GM12878 (cell line): Measurements from ENCODE around the gene RASSF6. TPM values are rescaled to one million over a fixed set of nuclear protein-coding genes. Genes with fewer than 3 reads are reported as not detected.
A peak's percentile ranks its signal among the peaks of the same experiment; 100 is the strongest.

ENCODE experiments used
- ATAC-seq: fragments of 200-7000 bp; cut with Tn5 transposase; 3 replicates; pipeline ENCODE4 v1.9.1; 2020; ENCODE audit warnings: mild to moderate bottlenecking, moderate library complexity
- BruUV-seq: library from RNA; stranded (reverse); fragments of 400-500 nt; replicated peaks from 2 replicates; lab custom pipeline; 2021; lab: Mats Ljungman, UMichigan
- CTCF ChIA-PET: fragments of 300-600 bp; sonication (Branson Sonifier 250); formaldehyde crosslinking; extraction: SDS; loops from one replicate; lab custom pipeline; 2021; ENCODE audit warnings: inconsistent platforms; lab: Yijun Ruan, JAX
- POLR2A ChIA-PET: fragments of 350-600 bp; formaldehyde crosslinking; extraction: SDS; loops from one replicate; lab custom pipeline; 2021; ENCODE audit warnings: inconsistent platforms; lab: Charles Lee
- RAD21 ChIA-PET: fragments of 300-600 bp; sonication (Branson Sonifier 250); formaldehyde crosslinking; loops from one replicate; lab custom pipeline; 2023; ENCODE audit warnings: antibody characterized with exemption; ENCODE audit not compliant: unreplicated experiment; lab: Charles Lee
- SMC1A ChIA-PET: fragments of 300-600 bp; sonication (Branson Sonifier 250); formaldehyde crosslinking; loops from one replicate; lab custom pipeline; 2023; ENCODE audit not compliant: unreplicated experiment, uncharacterized antibody; lab: Charles Lee
- DNase-seq: peaks from one replicate; pipeline ENCODE4 v3.0.0-alpha.2; 2011; ENCODE audit warnings: low read depth, low spot score
- FAIRE-seq: peaks from 3 replicates; lab custom pipeline; 2011; peaks lifted over from hg19 to GRCh38; lab: Jason Lieb, UNC
- H2AFZ ChIP-seq: 2 replicates; pipeline ENCODE4 v1.6.0; 2011; ENCODE audit warnings: low read depth, low read length, control low read depth; ENCODE audit not compliant: control insufficient read depth
- H3K27ac ChIP-seq: 2 replicates; pipeline ENCODE4 v1.5.1; 2011; ENCODE audit warnings: control low read depth; ENCODE audit not compliant: control insufficient read depth, insufficient read depth
- H3K27me3 ChIP-seq, 2 experiments: replicated peaks in 1 of 2; 2 replicates each; pipeline versions ENCODE4 v1.6.0 to v1.6.1; 2011; ENCODE audit warnings: low read length in 1 of 2; ENCODE audit not compliant: control insufficient read depth in 2 of 2, insufficient read depth in 2 of 2
- H3K36me3 ChIP-seq, 2 experiments: 2 replicates each; pipeline ENCODE4 v1.5.1; 2011; ENCODE audit warnings: low read length in 1 of 2; ENCODE audit not compliant: control insufficient read depth in 2 of 2, insufficient read depth in 2 of 2
- H3K4me1 ChIP-seq: 2 replicates; pipeline ENCODE4 v1.6.1; 2011; ENCODE audit warnings: mild to moderate bottlenecking, low read length, moderate library complexity, mixed read lengths; ENCODE audit not compliant: control insufficient read depth, insufficient read depth
- H3K4me2 ChIP-seq: 2 replicates; pipeline ENCODE4 v1.6.0; 2011; ENCODE audit warnings: control low read depth; ENCODE audit not compliant: control insufficient read depth, insufficient read depth
- H3K4me3 ChIP-seq: fragments of 200-600 bp; sonication (generic); 2 replicates; pipeline ENCODE4 v1.5.1; 2016
- H3K79me2 ChIP-seq: 2 replicates; pipeline ENCODE4 v1.6.0; 2011; ENCODE audit warnings: low read length; ENCODE audit not compliant: control insufficient read depth, insufficient read depth
- H3K9ac ChIP-seq: 2 replicates; pipeline ENCODE4 v1.8.0; 2011; ENCODE audit warnings: low read length, control low read depth, mixed read lengths; ENCODE audit not compliant: control insufficient read depth, insufficient read depth
- H3K9me3 ChIP-seq: replicated peaks from 3 replicates; pipeline ENCODE4 v1.5.1; 2011; ENCODE audit warnings: mild to moderate bottlenecking, low read length; ENCODE audit not compliant: control insufficient read depth, insufficient read depth
- H4K20me1 ChIP-seq: 2 replicates; pipeline ENCODE4 v1.6.0; 2011; ENCODE audit not compliant: control insufficient read depth, insufficient read depth
- BCL11A ChIP-seq: IDR thresholded peaks from 2 replicates; pipeline ENCODE4 v1.6.1; 2011; ENCODE audit warnings: low read depth, low read length
- FOS ChIP-seq: IDR thresholded peaks from 3 replicates; pipeline ENCODE4 v1.6.1; 2011; ENCODE audit warnings: borderline replicate concordance; ENCODE audit not compliant: insufficient read length; ENCODE audit errors: extremely low read depth
- JUNB ChIP-seq: IDR thresholded peaks from 2 replicates; pipeline ENCODE4 v1.6.1; 2016; ENCODE audit warnings: antibody characterized with exemption, mild to moderate bottlenecking
- LARP7 ChIP-seq: fragments of 450-650 bp; IDR thresholded peaks from 2 replicates; pipeline ENCODE4 v1.6.1; 2017; ENCODE audit warnings: mild to moderate bottlenecking
- NFYA ChIP-seq: IDR thresholded peaks from 2 replicates; pipeline ENCODE4 v1.6.1; 2011; ENCODE audit warnings: low read depth, mild to moderate bottlenecking, low read length, improper control_type of control experiment, borderline replicate concordance
- NR2C1 ChIP-seq: fragments of 450-650 bp; IDR thresholded peaks from 2 replicates; pipeline ENCODE4 v1.6.1; 2017; ENCODE audit warnings: antibody characterized with exemption, mild to moderate bottlenecking, moderate library complexity
- RAD51 ChIP-seq: fragments of 450-650 bp; IDR thresholded peaks from 2 replicates; pipeline ENCODE4 v1.6.1; 2016; ENCODE audit warnings: moderate library complexity, mild to moderate bottlenecking, inconsistent platforms
- REST ChIP-seq: IDR thresholded peaks from 2 replicates; pipeline ENCODE4 v1.6.1; 2012; ENCODE audit warnings: mild to moderate bottlenecking, low read depth, low read length
- RUNX3 ChIP-seq: IDR thresholded peaks from 2 replicates; pipeline ENCODE4 v1.6.1; 2012; ENCODE audit warnings: low read length, inconsistent platforms
- SMARCA5 ChIP-seq: fragments of 450-650 bp; IDR thresholded peaks from 2 replicates; pipeline ENCODE4 v1.6.1; 2017; ENCODE audit warnings: mild to moderate bottlenecking
- WGBS: methylation state at CpG from one replicate; pipeline ENCODE4 v1.1.6; 2016; ENCODE audit warnings: low lambda C conversion rate; ENCODE audit not compliant: insufficient replicate concordance, insufficient coverage; ENCODE audit errors: missing lambda C conversion rate; 5-methylcytosine and 5-hydroxymethylcytosine counted together
- in situ Hi-C: fragments of 300-500 bp; cut with MboI; formaldehyde crosslinking; loops from 9 replicates; pipeline ENCODE4 v1.14.3; 2018; ENCODE audit warnings: mixed read lengths
- intact Hi-C: fragments of 100-400 bp; cut with micrococcal nuclease; formaldehyde crosslinking; loops from one replicate; pipeline ENCODE4 v1.14.2; 2022; ENCODE audit not compliant: unreplicated experiment
- polyA plus RNA-seq, 11 experiments: library from polyadenylated mRNA; depleted of rRNA in 4 of 11; unstranded in 6 of 11; stranded (reverse) in 5 of 11; fragments of >200 nt; fragmentation: Nextera tagmentation in 4 of 11; fragmentation: Illumina TruSeq in 1 of 11; extraction: Ambion mirVana in 4 of 11; extraction: Trizol in 1 of 11; gene quantifications; 1 replicate in 1 of 11; 2 replicates in 10 of 11; pipeline versions ENCODE4 v1.2.1 to v1.2.3, GENCODE V29; 2011 to 2016; ENCODE audit warnings: inconsistent platforms in 2 of 11, missing spikeins in 2 of 11, low read depth in 1 of 11
- total RNA-seq, 4 experiments: library from RNA; depleted of rRNA in 3 of 4; stranded (reverse); fragments of >200 nt in 3 of 4; fragmentation: Illumina TruSeq in 1 of 4; extraction: Trizol in 1 of 4; gene quantifications; 2 replicates each; pipeline versions ENCODE4 v1.2.1 to v1.2.3, GENCODE V29; 2013 to 2021
- TF ChIP-seq, protein P1 (sequence below): fragments of 450-650 bp; IDR thresholded peaks from 2 replicates; pipeline ENCODE4 v1.6.1; 2017; ENCODE audit warnings: mild to moderate bottlenecking
- TF ChIP-seq, protein P2 (sequence below), 3 experiments: IDR thresholded peaks in 2 of 3; conservative IDR thresholded peaks in 1 of 3; 2 replicates each; pipeline ENCODE4 v1.5.1; 2011; ENCODE audit warnings: low read depth in 3 of 3, low read length in 3 of 3, mild to moderate bottlenecking in 3 of 3, control low read depth in 2 of 3, moderate library complexity in 2 of 3, inconsistent platforms in 1 of 3, mixed read lengths in 1 of 3; ENCODE audit not compliant: control insufficient read depth in 2 of 3, insufficient read depth in 1 of 3; ENCODE audit errors: extremely low read depth in 1 of 3

Gene RASSF6
- total and polyA plus RNA-seq, 10 of the 15 experiments (the other 5 are each of a cell fraction or from before 2014, with no cell fraction given) = 0.28 to 2.9 (median 0.54) TPM

GRCh38 chr4:73538162-73538561 is 82.1 kb downstream of the RASSF6 start (continued):
- TF ChIP-seq RUNX3 = peak; percentile 83
- TF ChIP-seq RAD51 = no peak
- TF ChIP-seq, protein P1, sequence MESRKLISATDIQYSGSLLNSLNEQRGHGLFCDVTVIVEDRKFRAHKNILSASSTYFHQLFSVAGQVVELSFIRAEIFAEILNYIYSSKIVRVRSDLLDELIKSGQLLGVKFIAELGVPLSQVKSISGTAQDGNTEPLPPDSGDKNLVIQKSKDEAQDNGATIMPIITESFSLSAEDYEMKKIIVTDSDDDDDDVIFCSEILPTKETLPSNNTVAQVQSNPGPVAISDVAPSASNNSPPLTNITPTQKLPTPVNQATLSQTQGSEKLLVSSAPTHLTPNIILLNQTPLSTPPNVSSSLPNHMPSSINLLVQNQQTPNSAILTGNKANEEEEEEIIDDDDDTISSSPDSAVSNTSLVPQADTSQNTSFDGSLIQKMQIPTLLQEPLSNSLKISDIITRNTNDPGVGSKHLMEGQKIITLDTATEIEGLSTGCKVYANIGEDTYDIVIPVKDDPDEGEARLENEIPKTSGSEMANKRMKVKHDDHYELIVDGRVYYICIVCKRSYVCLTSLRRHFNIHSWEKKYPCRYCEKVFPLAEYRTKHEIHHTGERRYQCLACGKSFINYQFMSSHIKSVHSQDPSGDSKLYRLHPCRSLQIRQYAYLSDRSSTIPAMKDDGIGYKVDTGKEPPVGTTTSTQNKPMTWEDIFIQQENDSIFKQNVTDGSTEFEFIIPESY = no peak
- peak; percentile 82 for TF ChIP-seq JUNB

DNA sequence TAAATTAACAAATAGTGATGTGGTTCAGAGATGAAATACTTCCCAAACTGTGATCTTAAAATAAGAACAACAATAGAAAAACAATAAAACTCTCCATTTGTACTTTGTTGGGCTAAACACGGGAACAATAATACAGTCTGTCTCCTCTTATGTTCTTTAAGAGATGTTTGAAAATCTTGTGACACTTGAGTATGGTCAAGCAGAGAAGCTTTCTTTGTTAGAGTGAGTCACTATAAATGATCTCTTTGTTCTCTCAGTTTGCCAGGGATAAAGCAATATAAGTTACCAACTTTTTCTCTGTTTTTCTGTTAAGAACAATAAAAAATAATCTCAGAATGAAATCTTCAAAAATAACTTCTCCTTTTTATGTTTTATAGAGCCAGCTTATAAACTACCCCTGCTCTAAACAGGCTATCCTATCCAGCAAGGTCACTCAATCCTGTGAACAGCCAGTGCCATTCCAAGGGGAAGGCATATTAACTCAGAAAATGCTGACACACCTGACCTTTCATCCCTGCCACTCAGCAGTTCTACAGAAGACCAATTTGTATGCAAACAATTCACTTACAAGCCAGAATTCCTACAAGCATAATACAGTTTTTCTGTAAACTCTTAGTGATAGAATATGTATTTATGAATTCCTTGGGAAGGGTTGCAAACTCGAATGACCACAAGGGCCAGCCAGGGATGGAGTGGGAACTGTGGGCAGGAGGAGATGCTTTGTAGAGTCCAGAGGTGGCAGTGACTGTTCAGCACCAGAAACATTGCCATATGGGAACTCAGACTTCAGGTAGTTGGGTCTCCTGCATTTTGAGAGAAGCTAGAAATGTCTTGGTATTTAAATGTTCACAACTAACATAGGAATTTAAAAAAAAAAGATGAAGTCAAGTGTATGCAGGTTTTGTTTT is 86.5 kb downstream of the RASSF6 start:
- peak; percentile 13 for FAIRE-seq
- 47% methylated on average over 2 of the region's 2 CpGs for WGBS
- DNase-seq = no peak
- ATAC-seq = no peak
- in situ Hi-C loops = no loop called here
- Histone ChIP-seq H4K20me1 (no peaks in the 10 kb centered on the region), H3K4me2 (no peak overlapping the region), H3K4me1 (peaks cover 5% of the 10 kb centered on the region; the same call in 1 of the 2 replicates), H2AFZ (no peak overlapping the region), H3K27me3 (no peaks in the 10 kb centered on the region), H3K9me3 (no peaks in the 10 kb centered on the region), H3K79me2 (no peaks in the 10 kb centered on the region), H3K27ac (no peak overlapping the region), H3K4me3 (no peak overlapping the region), H3K9ac (no peak overlapping the region), H3K36me3 (no peaks in the 10 kb centered on the region)
- no TSS peak for BruUV-seq
- ChIA-PET SMC1A (interaction anchor here (0.6 to 2.8 kb wide), 6 partner anchors 10 to 128 kb away, joined by 3 to 10 read pairs (median 3); no protein-coding TSS in a partner anchor), RAD21 (interaction anchor here (0.8 to 1.2 kb wide), 2 partner anchors 42 to 385 kb away, joined by 3 read pairs; no protein-coding TSS in a partner anchor), CTCF (interaction anchor here (0.7 to 1.6 kb wide), 5 partner anchors 8 to 120 kb away, joined by 3 to 4 read pairs (median 4); no protein-coding TSS in a partner anchor), POLR2A (no interaction called here)
- intact Hi-C loops = no loop called here
- TF ChIP-seq, protein P2, sequence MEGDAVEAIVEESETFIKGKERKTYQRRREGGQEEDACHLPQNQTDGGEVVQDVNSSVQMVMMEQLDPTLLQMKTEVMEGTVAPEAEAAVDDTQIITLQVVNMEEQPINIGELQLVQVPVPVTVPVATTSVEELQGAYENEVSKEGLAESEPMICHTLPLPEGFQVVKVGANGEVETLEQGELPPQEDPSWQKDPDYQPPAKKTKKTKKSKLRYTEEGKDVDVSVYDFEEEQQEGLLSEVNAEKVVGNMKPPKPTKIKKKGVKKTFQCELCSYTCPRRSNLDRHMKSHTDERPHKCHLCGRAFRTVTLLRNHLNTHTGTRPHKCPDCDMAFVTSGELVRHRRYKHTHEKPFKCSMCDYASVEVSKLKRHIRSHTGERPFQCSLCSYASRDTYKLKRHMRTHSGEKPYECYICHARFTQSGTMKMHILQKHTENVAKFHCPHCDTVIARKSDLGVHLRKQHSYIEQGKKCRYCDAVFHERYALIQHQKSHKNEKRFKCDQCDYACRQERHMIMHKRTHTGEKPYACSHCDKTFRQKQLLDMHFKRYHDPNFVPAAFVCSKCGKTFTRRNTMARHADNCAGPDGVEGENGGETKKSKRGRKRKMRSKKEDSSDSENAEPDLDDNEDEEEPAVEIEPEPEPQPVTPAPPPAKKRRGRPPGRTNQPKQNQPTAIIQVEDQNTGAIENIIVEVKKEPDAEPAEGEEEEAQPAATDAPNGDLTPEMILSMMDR (IDR thresholded peaks at IDR 0.05 in 2 of 3, conservative IDR thresholded peaks at IDR 0.05 in 1 of 3; ENCODE audit: control insufficient read depth in 2 of 3, extremely low read depth in 1 of 3, insufficient read depth in 1 of 3, low read depth in 3 of 3, low read length in 3 of 3) = no peak
- no peak for TF ChIP-seq REST
- TF ChIP-seq SMARCA5 = no peak
- no peak for TF ChIP-seq FOS
- no peak for TF ChIP-seq NFYA
- TF ChIP-seq LARP7 = no peak
- no peak for TF ChIP-seq BCL11A
- TF ChIP-seq NR2C1 = no peak
